MM.1S (cell line): ENCODE results near the gene DPH1.

ENCODE experiments used
- DNase-seq: peaks from one replicate; pipeline ENCODE4 v3.0.0-alpha.2; 2015
- H2AFZ ChIP-seq: fragments of 300-600 bp; sonication (generic); 2 replicates; pipeline ENCODE4 v1.6.0; 2016; ENCODE audit warnings: antibody characterized with exemption, low read length
- H3F3A ChIP-seq: fragments of 300-600 bp; sonication (generic); 2 replicates; pipeline ENCODE4 v1.6.1; 2016; ENCODE audit warnings: mild to moderate bottlenecking, antibody characterized with exemption, low read length, moderate library complexity, mixed read lengths; ENCODE audit not compliant: insufficient read depth
- H3K27ac ChIP-seq: fragments of 300-600 bp; sonication (generic); 2 replicates; pipeline ENCODE4 v1.5.1; 2016; ENCODE audit warnings: mild to moderate bottlenecking, low read length
- H3K27me3 ChIP-seq: fragments of 300-600 bp; sonication (generic); replicated peaks from 2 replicates; pipeline ENCODE4 v1.6.0; 2016; ENCODE audit warnings: low read length; ENCODE audit not compliant: insufficient read depth
- H3K36me3 ChIP-seq: fragments of 300-600 bp; sonication (generic); replicated peaks from 2 replicates; pipeline ENCODE4 v1.6.1; 2016; ENCODE audit warnings: mild to moderate bottlenecking, low read length, mixed read lengths; ENCODE audit not compliant: insufficient read depth
- H3K4me1 ChIP-seq: fragments of 300-600 bp; sonication (generic); 2 replicates; pipeline ENCODE4 v1.6.1; 2016; ENCODE audit warnings: low read length, mixed read lengths
- H3K4me2 ChIP-seq: fragments of 300-600 bp; sonication (generic); 2 replicates; pipeline ENCODE4 v1.6.0; 2016; ENCODE audit warnings: low read depth, low read length
- H3K4me3 ChIP-seq: fragments of 300-600 bp; sonication (generic); 2 replicates; pipeline ENCODE4 v1.5.1; 2016; ENCODE audit warnings: low read length, mixed read lengths
- H3K79me2 ChIP-seq: fragments of 300-600 bp; sonication (generic); 2 replicates; pipeline ENCODE4 v1.6.1; 2016; ENCODE audit warnings: mixed run types, low read length, mixed read lengths
- H3K9ac ChIP-seq: fragments of 300-600 bp; sonication (generic); 2 replicates; pipeline ENCODE4 v1.6.1; 2016; ENCODE audit warnings: low read length, mixed read lengths
- H3K9me2 ChIP-seq: fragments of 300-600 bp; sonication (generic); replicated peaks from 2 replicates; pipeline ENCODE4 v1.6.1; 2016; ENCODE audit warnings: mild to moderate bottlenecking, low read length, mixed read lengths; ENCODE audit not compliant: insufficient read depth
- H3K9me3 ChIP-seq: fragments of 300-600 bp; sonication (generic); replicated peaks from 2 replicates; pipeline ENCODE4 v1.6.1; 2016; ENCODE audit warnings: mild to moderate bottlenecking, low read length, mixed read lengths; ENCODE audit not compliant: insufficient read depth
- H4K20me1 ChIP-seq: fragments of 300-600 bp; sonication (generic); 2 replicates; pipeline ENCODE4 v1.6.1; 2016; ENCODE audit warnings: mild to moderate bottlenecking, low read length, moderate library complexity, mixed read lengths; ENCODE audit not compliant: insufficient read depth
- CTCF ChIP-seq: fragments of 300-600 bp; sonication (generic); IDR thresholded peaks from 2 replicates; pipeline ENCODE4 v1.5.1; 2016; ENCODE audit warnings: antibody characterized with exemption, low read length, mixed read lengths
- EZH2 ChIP-seq: fragments of 300-600 bp; sonication (generic); optimal IDR thresholded peaks from 2 replicates; pipeline ENCODE3; 2017; ENCODE audit warnings: low read depth, mild to moderate bottlenecking, antibody characterized with exemption, low read length, mixed read lengths
- EZH2phosphoT487 ChIP-seq: fragments of 300-600 bp; sonication (generic); IDR thresholded peaks from 2 replicates; pipeline ENCODE4 v1.6.1; 2018; ENCODE audit warnings: antibody characterized with exemption, low read length

Gene DPH1

GRCh38 chr17:1995321-1995892 is 34.5 kb upstream of the DPH1 start:
- no peaks in the 10 kb centered on the region for H4K20me1 ChIP-seq
- H3K36me3 ChIP-seq, result no peaks in the 10 kb centered on the region
- peaks cover 59% of the 10 kb centered on the region for H3K27me3 ChIP-seq
- TF ChIP-seq EZH2phosphoT487 (no peak), CTCF (no peak)
- H3F3A ChIP-seq, result no peaks in the 10 kb centered on the region
- no peaks in the 10 kb centered on the region for H3K9me3 ChIP-seq
- H3K4me3 ChIP-seq, result no peak overlapping the region
- no peaks in the 10 kb centered on the region for H3K79me2 ChIP-seq
- no peak for DNase-seq
- no peak overlapping the region for H2AFZ ChIP-seq
- H3K27ac ChIP-seq, result no peak overlapping the region
- H3K4me2 ChIP-seq, result no peak overlapping the region
- no peaks in the 10 kb centered on the region for H3K9me2 ChIP-seq
- H3K9ac ChIP-seq, result no peak overlapping the region
- peaks cover 8% of the 10 kb centered on the region; the same call in 1 of the 2 replicates for H3K4me1 ChIP-seq

GRCh38 chr17:1995907-1996799 is 33.8 kb upstream of the DPH1 start:
- H3K27ac ChIP-seq, result no peak overlapping the region
- no peak overlapping the region for H3K4me2 ChIP-seq
- H3K9me3 ChIP-seq, result no peaks in the 10 kb centered on the region
- no peaks in the 10 kb centered on the region for H4K20me1 ChIP-seq
- no peak overlapping the region for H3K9ac ChIP-seq
- H2AFZ ChIP-seq, result no peak overlapping the region
- H3K4me1 ChIP-seq, result peaks cover 8% of the 10 kb centered on the region; the same call in 1 of the 2 replicates
- no peak for TF ChIP-seq CTCF
- TF ChIP-seq EZH2phosphoT487, result no peak
- TF ChIP-seq EZH2, result no peak
- DNase-seq, result no peak
- peaks cover 51% of the 10 kb centered on the region for H3K27me3 ChIP-seq
- H3K79me2 ChIP-seq, result no peaks in the 10 kb centered on the region
- no peaks in the 10 kb centered on the region for H3K9me2 ChIP-seq
- H3F3A ChIP-seq, result no peaks in the 10 kb centered on the region
- no peak overlapping the region for H3K4me3 ChIP-seq
- H3K36me3 ChIP-seq, result no peaks in the 10 kb centered on the region

GRCh38 chr17:1996800-1997288 is 33.1 kb upstream of the DPH1 start:
- Histone ChIP-seq H3K4me1 (peaks cover 8% of the 10 kb centered on the region; the same call in 1 of the 2 replicates), H3K27ac (no peak overlapping the region), H2AFZ (no peak overlapping the region), H3K9me2 (no peaks in the 10 kb centered on the region), H3K4me3 (no peak overlapping the region), H3K36me3 (no peaks in the 10 kb centered on the region), H3K27me3 (peaks cover 44% of the 10 kb centered on the region), H3K9me3 (no peaks in the 10 kb centered on the region), H3F3A (no peaks in the 10 kb centered on the region), H3K9ac (no peak overlapping the region), H4K20me1 (no peaks in the 10 kb centered on the region), H3K79me2 (no peaks in the 10 kb centered on the region), H3K4me2 (no peak overlapping the region)
- no peak for DNase-seq
- TF ChIP-seq EZH2 (no peak), EZH2phosphoT487 (no peak), CTCF (no peak)
